Neutrophil (primary cell): Measurements from ENCODE around the gene GPR21.

Experiments used
- H3K27ac ChIP-seq: fragments of 200-600 bp; sonication (generic); 2 replicates; pipeline ENCODE4 v1.5.1; 2016; ENCODE audit warnings: mild to moderate bottlenecking, moderate library complexity
- H3K27me3 ChIP-seq: fragments of 200-600 bp; sonication (generic); 2 replicates; pipeline ENCODE4 v1.6.0; 2016; ENCODE audit warnings: mild to moderate bottlenecking
- H3K36me3 ChIP-seq: fragments of 200-600 bp; sonication (generic); 2 replicates; pipeline ENCODE4 v1.5.1; 2017
- H3K4me1 ChIP-seq, 2 experiments: fragments of 200-600 bp in 1 of 2; sonication (generic) in 1 of 2; 1 replicate in 1 of 2; 2 replicates in 1 of 2; pipeline versions ENCODE4 v1.5.1 to v1.6.1; 2013 to 2016; ENCODE audit warnings: low read depth in 1 of 2, low read length in 1 of 2, mild to moderate bottlenecking in 1 of 2, moderate library complexity in 1 of 2; ENCODE audit not compliant: control insufficient read depth in 1 of 2, insufficient read depth in 1 of 2
- H3K4me3 ChIP-seq, 2 experiments: fragments of 200-600 bp in 1 of 2; sonication (generic) in 1 of 2; 1 replicate in 1 of 2; 2 replicates in 1 of 2; pipeline ENCODE4 v1.5.1; 2013 to 2016; ENCODE audit warnings: low read depth in 1 of 2, low read length in 1 of 2, mild to moderate bottlenecking in 1 of 2, moderate library complexity in 1 of 2
- H3K9me3 ChIP-seq: fragments of 200-600 bp; sonication (generic); 2 replicates; pipeline ENCODE4 v1.5.1; 2016
- CTCF ChIP-seq: fragments of 200-600 bp; sonication (generic); IDR thresholded peaks from 2 replicates; pipeline ENCODE4 v1.5.1; 2016; ENCODE audit warnings: antibody characterized with exemption

GPR21 gene

GRCh38 chr9:123046406-123047195, 13.1 kb downstream of the GPR21 start:
- no peak for TF ChIP-seq CTCF
- H3K9me3 ChIP-seq, result no peaks in the 10 kb centered on the region
- H3K27me3 ChIP-seq, result no peaks in the 10 kb centered on the region
- H3K4me3 ChIP-seq, result no peak overlapping the region
- no peaks in the 10 kb centered on the region for H3K36me3 ChIP-seq
- no peaks in the 10 kb centered on the region for H3K4me1 ChIP-seq
- H3K27ac ChIP-seq, result no peak overlapping the region

- Histone ChIP-seq H3K27me3 (no peaks in the 10 kb centered on the region), H3K9me3 (no peaks in the 10 kb centered on the region), H3K36me3 (no peaks in the 10 kb centered on the region), H3K27ac (no peak overlapping the region), H3K4me1 (no peaks in the 10 kb centered on the region), H3K4me3 (no peak overlapping the region)
- no peak for TF ChIP-seq CTCF
Measured at GRCh38 chr9:123048748-123049147, 15.3 kb downstream of the GPR21 start.

- Histone ChIP-seq H3K9me3 (no peaks in the 10 kb centered on the region), H3K27ac (no peak overlapping the region), H3K27me3 (no peaks in the 10 kb centered on the region), H3K4me3 (no peak overlapping the region), H3K4me1 (no peaks in the 10 kb centered on the region), H3K36me3 (no peaks in the 10 kb centered on the region)
- no peak for TF ChIP-seq CTCF
Measured at GRCh38 chr9:123049589-123050222, 16.2 kb downstream of the GPR21 start.

- Histone ChIP-seq H3K36me3 (no peaks in the 10 kb centered on the region), H3K27ac (no peak overlapping the region), H3K27me3 (no peaks in the 10 kb centered on the region), H3K9me3 (no peaks in the 10 kb centered on the region), H3K4me1 (no peaks in the 10 kb centered on the region), H3K4me3 (no peak overlapping the region)
- no peak for TF ChIP-seq CTCF
Measured at GRCh38 chr9:123053046-123053445, 19.6 kb downstream of the GPR21 start.

GRCh38 chr9:123053711-123054110, 20.2 kb downstream of the GPR21 start:
- H3K4me3 ChIP-seq, result no peak overlapping the region
- no peak for TF ChIP-seq CTCF
- H3K9me3 ChIP-seq, result no peaks in the 10 kb centered on the region
- H3K4me1 ChIP-seq, result no peaks in the 10 kb centered on the region
- H3K27ac ChIP-seq, result no peak overlapping the region
- H3K36me3 ChIP-seq, result no peaks in the 10 kb centered on the region
- H3K27me3 ChIP-seq, result no peaks in the 10 kb centered on the region
